Panc1 (cell line): Measurements from ENCODE around the gene PLA1A.

Source experiments
- CTCF ChIP-seq: fragments of 450-650 bp; IDR thresholded peaks from 2 replicates; pipeline ENCODE4 v1.5.1; 2017; ENCODE audit warnings: mild to moderate bottlenecking
- POLR2AphosphoS5 ChIP-seq: IDR thresholded peaks from 2 replicates; pipeline ENCODE4 v1.6.1; 2012; ENCODE audit warnings: mild to moderate bottlenecking, low read depth, low read length, moderate library complexity
- REST ChIP-seq, 2 experiments: IDR thresholded peaks; 2 replicates each; pipeline ENCODE4 v1.6.1; 2011 to 2012; ENCODE audit warnings: low read depth in 2 of 2, control low read depth in 1 of 2, low read length in 1 of 2, mild to moderate bottlenecking in 1 of 2, moderate library complexity in 1 of 2; ENCODE audit not compliant: insufficient read depth in 1 of 2
- SIN3A ChIP-seq: IDR thresholded peaks from 2 replicates; pipeline ENCODE4 v1.6.1; 2012; ENCODE audit warnings: low read depth, mild to moderate bottlenecking, low read length, moderate library complexity, borderline replicate concordance; ENCODE audit not compliant: insufficient read depth

- TF ChIP-seq POLR2AphosphoS5 (no peak), CTCF (no peak), REST (IDR thresholded peaks at IDR 0.05; ENCODE audit: insufficient read depth in 1 of 2, low read depth in 2 of 2, low read length in 1 of 2) (no peak), SIN3A (no peak)
Observed at GRCh38 chr3:119631516-119631915, 33.8 kb downstream of the PLA1A start.
